GM12878 (cell line): ENCODE data around the gene GPR52. TPM values are rescaled to one million over a fixed set of nuclear protein-coding genes. Genes with fewer than 3 reads are reported as not detected.
A peak's percentile ranks its signal among the peaks of the same experiment; 100 is the strongest.

Experiments
- BCL11A ChIP-seq: IDR thresholded peaks from 2 replicates; pipeline ENCODE4 v1.6.1; 2011; ENCODE audit warnings: low read depth, low read length
- CBFB ChIP-seq: IDR thresholded peaks from 2 replicates; pipeline ENCODE4 v1.6.1; 2016; ENCODE audit warnings: antibody characterized with exemption, low read depth
- CBX5 ChIP-seq: sonication (generic); IDR thresholded peaks from 2 replicates; pipeline ENCODE4 v1.6.1; 2016; ENCODE audit warnings: low read depth, moderate library complexity, mild to moderate bottlenecking, inconsistent platforms
- CHD2 ChIP-seq: IDR thresholded peaks from 2 replicates; pipeline ENCODE4 v1.6.1; 2011; ENCODE audit warnings: low read depth, low read length, improper control_type of control experiment, borderline replicate concordance
- CREB1 ChIP-seq: IDR thresholded peaks from 2 replicates; pipeline ENCODE4 v1.6.1; 2012; ENCODE audit warnings: low read depth, mild to moderate bottlenecking, inconsistent platforms
- DPF2 ChIP-seq: fragments of 450-650 bp; IDR thresholded peaks from 2 replicates; pipeline ENCODE4 v1.6.1; 2017; ENCODE audit warnings: mild to moderate bottlenecking
- EED ChIP-seq: sonication (generic); IDR thresholded peaks from 2 replicates; pipeline ENCODE4 v1.6.1; 2016; ENCODE audit warnings: antibody characterized with exemption, low read depth
- FOXK2 ChIP-seq: fragments of 450-650 bp; IDR thresholded peaks from 2 replicates; pipeline ENCODE4 v1.6.1; 2017; ENCODE audit warnings: mild to moderate bottlenecking, moderate library complexity
- FOXM1 ChIP-seq: IDR thresholded peaks from 2 replicates; pipeline ENCODE4 v1.6.1; 2012; ENCODE audit warnings: low read depth, mild to moderate bottlenecking, inconsistent platforms, low read length, moderate library complexity
- IKZF2 ChIP-seq, 2 experiments: fragments of 450-650 bp; IDR thresholded peaks; 2 replicates each; pipeline ENCODE4 v1.6.1; 2017; ENCODE audit warnings: mild to moderate bottlenecking in 2 of 2, moderate library complexity in 2 of 2
- JUNB ChIP-seq: IDR thresholded peaks from 2 replicates; pipeline ENCODE4 v1.6.1; 2016; ENCODE audit warnings: antibody characterized with exemption, mild to moderate bottlenecking
- KAT2A ChIP-seq: conservative IDR thresholded peaks from 2 replicates; pipeline ENCODE4 v1.6.1; 2011; ENCODE audit warnings: low read depth, low read length; ENCODE audit not compliant: control insufficient read depth
- NFIC ChIP-seq: IDR thresholded peaks from 2 replicates; pipeline ENCODE4 v1.6.1; 2012; ENCODE audit warnings: low read depth, mild to moderate bottlenecking, inconsistent platforms, low read length, moderate library complexity
- NR2F1 ChIP-seq: fragments of 450-650 bp; conservative IDR thresholded peaks from 2 replicates; pipeline ENCODE4 v1.6.1; 2017; ENCODE audit warnings: mild to moderate bottlenecking
- PAX5 ChIP-seq: IDR thresholded peaks from 2 replicates; pipeline ENCODE4 v1.6.1; 2011; ENCODE audit warnings: low read depth, low read length, borderline replicate concordance
- POU2F2 ChIP-seq: IDR thresholded peaks from 3 replicates; pipeline ENCODE4 v1.6.1; 2011; ENCODE audit warnings: low read depth, mild to moderate bottlenecking, low read length, borderline replicate concordance
- RAD51 ChIP-seq: fragments of 450-650 bp; IDR thresholded peaks from 2 replicates; pipeline ENCODE4 v1.6.1; 2016; ENCODE audit warnings: moderate library complexity, mild to moderate bottlenecking, inconsistent platforms
- RB1 ChIP-seq: fragments of 450-650 bp; formaldehyde crosslinking; IDR thresholded peaks from 2 replicates; pipeline ENCODE4 v1.6.1; 2017; ENCODE audit warnings: mild to moderate bottlenecking, borderline replicate concordance
- SMAD5 ChIP-seq: IDR thresholded peaks from 2 replicates; pipeline ENCODE4 v1.6.1; 2016; ENCODE audit warnings: antibody characterized with exemption, low read depth
- TCF7 ChIP-seq: IDR thresholded peaks from 2 replicates; pipeline ENCODE4 v1.6.1; 2014; ENCODE audit warnings: antibody characterized with exemption, borderline replicate concordance
- ZNF622 ChIP-seq: fragments of 450-650 bp; IDR thresholded peaks from 2 replicates; pipeline ENCODE4 v1.6.1; 2017; ENCODE audit warnings: mild to moderate bottlenecking, inconsistent platforms
- polyA plus RNA-seq, 11 experiments: library from polyadenylated mRNA; depleted of rRNA in 4 of 11; unstranded in 6 of 11; stranded (reverse) in 5 of 11; fragments of >200 nt; fragmentation: Nextera tagmentation in 4 of 11; fragmentation: Illumina TruSeq in 1 of 11; extraction: Ambion mirVana in 4 of 11; extraction: Trizol in 1 of 11; gene quantifications; 1 replicate in 1 of 11; 2 replicates in 10 of 11; pipeline versions ENCODE4 v1.2.1 to v1.2.3, GENCODE V29; 2011 to 2016; ENCODE audit warnings: inconsistent platforms in 2 of 11, missing spikeins in 2 of 11, low read depth in 1 of 11
- total RNA-seq, 4 experiments: library from RNA; depleted of rRNA in 3 of 4; stranded (reverse); fragments of >200 nt in 3 of 4; fragmentation: Illumina TruSeq in 1 of 4; extraction: Trizol in 1 of 4; gene quantifications; 2 replicates each; pipeline versions ENCODE4 v1.2.1 to v1.2.3, GENCODE V29; 2013 to 2021
- TF ChIP-seq, protein P1 (sequence below): fragments of 450-650 bp; IDR thresholded peaks from 2 replicates; pipeline ENCODE4 v1.6.1; 2016; ENCODE audit warnings: mild to moderate bottlenecking
- TF ChIP-seq, protein P2 (sequence below): IDR thresholded peaks from 2 replicates; pipeline ENCODE4 v1.6.1; 2011; ENCODE audit warnings: mild to moderate bottlenecking, low read depth, low read length, moderate library complexity; ENCODE audit not compliant: insufficient replicate concordance
- TF ChIP-seq, protein P3 (sequence below): IDR thresholded peaks from 2 replicates; pipeline ENCODE4 v1.6.1; 2011; ENCODE audit warnings: low read depth, mild to moderate bottlenecking, low read length, moderate library complexity, borderline replicate concordance; ENCODE audit errors: extremely low read depth

The GPR52 gene
- total and polyA plus RNA-seq, 10 of the 15 experiments (the other 5 are each of a cell fraction or from before 2014, with no cell fraction given) = 0.20 to 16.4 (median 3.2) TPM; not detected in 4

DNA sequence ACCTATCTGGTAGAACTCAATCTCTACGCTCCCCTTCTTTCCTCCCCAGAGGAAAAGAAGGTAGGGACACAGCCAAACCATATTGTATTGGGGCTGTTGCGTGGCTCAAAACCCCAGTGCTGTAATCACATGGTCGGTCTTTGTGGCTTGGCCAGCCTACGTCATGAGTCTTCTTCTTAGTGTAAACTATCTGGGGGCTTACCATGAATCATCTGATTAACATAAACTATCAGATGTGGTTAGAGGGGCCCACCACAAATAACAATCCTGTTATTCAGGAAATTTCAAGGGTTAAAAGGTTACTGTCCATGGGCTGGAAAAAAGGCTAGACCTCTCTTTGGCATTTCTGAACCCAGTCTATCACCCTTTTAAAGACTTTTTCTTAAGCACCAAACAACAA is 49.5 kb upstream of the GPR52 start (continued):
- TF ChIP-seq JUNB (peak; percentile 85), CREB1 (peak; percentile 75), EED (peak; percentile 63), BCL11A (peak; percentile 74), RAD51 (peak; percentile 33; the same call in 1 of the 2 replicates), FOXM1 (peak; percentile 80; the same call in 1 of the 2 replicates), FOXK2 (no peak), NFIC (peak; percentile 88), IKZF2 (IDR thresholded peaks at IDR 0.05) (peak; percentile 74 to 79), PAX5 (0 out of 2 replicates have a peak, but pooled peaks have one; percentile 26), CBFB (peak; percentile 75), SMAD5 (no peak), ZNF622 (no peak), RB1 (no peak), NR2F1 (peak; percentile 89), CHD2 (0 out of 2 replicates have a peak, but pooled peaks have one; percentile 16), CBX5 (0 out of 2 replicates have a peak, but pooled peaks have one; percentile 21), DPF2 (peak; percentile 71; the same call in 1 of the 2 replicates), POU2F2 (peak; percentile 62; the same call in 1 of the 3 replicates), TCF7 (peak; percentile 94), KAT2A (no peak)
- TF ChIP-seq, protein P1, sequence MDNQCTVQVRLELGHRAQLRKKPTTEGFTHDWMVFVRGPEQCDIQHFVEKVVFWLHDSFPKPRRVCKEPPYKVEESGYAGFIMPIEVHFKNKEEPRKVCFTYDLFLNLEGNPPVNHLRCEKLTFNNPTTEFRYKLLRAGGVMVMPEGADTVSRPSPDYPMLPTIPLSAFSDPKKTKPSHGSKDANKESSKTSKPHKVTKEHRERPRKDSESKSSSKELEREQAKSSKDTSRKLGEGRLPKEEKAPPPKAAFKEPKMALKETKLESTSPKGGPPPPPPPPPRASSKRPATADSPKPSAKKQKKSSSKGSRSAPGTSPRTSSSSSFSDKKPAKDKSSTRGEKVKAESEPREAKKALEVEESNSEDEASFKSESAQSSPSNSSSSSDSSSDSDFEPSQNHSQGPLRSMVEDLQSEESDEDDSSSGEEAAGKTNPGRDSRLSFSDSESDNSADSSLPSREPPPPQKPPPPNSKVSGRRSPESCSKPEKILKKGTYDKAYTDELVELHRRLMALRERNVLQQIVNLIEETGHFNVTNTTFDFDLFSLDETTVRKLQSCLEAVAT = 0 out of 2 replicates have a peak, but pooled peaks have one; percentile 23
- TF ChIP-seq, protein P2, sequence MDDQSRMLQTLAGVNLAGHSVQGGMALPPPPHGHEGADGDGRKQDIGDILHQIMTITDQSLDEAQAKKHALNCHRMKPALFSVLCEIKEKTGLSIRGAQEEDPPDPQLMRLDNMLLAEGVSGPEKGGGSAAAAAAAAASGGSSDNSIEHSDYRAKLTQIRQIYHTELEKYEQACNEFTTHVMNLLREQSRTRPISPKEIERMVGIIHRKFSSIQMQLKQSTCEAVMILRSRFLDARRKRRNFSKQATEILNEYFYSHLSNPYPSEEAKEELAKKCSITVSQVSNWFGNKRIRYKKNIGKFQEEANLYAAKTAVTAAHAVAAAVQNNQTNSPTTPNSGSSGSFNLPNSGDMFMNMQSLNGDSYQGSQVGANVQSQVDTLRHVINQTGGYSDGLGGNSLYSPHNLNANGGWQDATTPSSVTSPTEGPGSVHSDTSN = no peak
- TF ChIP-seq, protein P3, sequence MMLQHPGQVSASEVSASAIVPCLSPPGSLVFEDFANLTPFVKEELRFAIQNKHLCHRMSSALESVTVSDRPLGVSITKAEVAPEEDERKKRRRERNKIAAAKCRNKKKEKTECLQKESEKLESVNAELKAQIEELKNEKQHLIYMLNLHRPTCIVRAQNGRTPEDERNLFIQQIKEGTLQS = no peak
- TF ChIP-seq, all 136 proteins: peak for 26
